ENCODE measurements around the gene OIT3.
"Not testable (repeated sequence)": the region's sequence is repeated elsewhere in the genome, so short reads cannot be mapped to it uniquely, and the experiment has no call there.

The OIT3 gene

DNA sequence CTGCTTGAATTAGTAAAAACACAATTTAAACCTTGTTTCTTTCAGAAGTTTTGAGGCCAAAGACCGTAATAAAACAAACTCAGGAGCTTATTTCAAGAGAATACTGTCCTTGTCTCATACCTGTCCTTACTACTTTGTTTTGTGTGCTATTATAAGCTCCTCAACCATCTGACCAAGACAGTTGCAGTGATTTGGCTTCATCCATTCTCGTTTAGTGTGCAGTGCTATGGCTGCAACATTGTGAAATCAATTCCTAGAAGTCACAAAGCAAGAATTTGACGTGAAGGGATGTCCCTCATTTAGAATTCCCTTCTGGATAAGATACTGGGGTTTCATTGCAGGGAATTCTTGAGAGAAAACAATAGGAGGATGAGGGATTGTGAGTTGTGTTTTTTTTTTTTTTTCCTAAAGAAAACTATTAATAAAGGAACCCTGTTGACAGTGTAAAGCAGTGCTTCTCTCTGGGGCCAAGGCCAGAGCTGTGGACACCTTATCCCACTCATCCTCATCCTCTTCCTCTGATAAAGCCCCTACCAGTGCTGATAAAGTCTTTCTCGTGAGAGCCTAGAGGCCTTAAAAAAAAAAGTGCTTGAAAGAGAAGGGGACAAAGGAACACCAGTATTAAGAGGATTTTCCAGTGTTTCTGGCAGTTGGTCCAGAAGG, at the start of gene OIT3:
Gene OIT3, plus strand, starts transcription at position 604 of the 663 bp plus-strand sequence. CDS start 60 bp downstream, outside the sequence.
- DNase-seq: no peak

DNA sequence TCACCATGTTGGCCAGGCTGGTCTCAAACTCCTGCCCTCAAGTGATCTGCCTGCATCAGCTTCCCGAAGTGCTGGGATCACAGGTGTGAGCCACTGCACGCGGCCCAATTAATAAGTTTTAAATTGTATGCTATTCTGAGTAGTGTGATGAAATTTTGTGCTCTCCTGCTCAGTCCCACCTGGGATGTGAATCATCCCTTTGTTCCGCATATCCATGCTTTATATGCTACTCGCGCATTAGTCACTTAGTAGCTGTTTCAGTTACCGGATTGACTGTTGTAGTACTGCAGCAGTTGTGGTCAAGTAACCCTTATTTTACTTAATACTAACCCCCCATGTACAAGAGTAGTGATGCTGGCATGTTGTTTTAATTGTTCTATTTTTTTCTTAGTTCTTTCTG, 47.3 kb upstream of the OIT3 start:
- no peak for DNase-seq

DNA sequence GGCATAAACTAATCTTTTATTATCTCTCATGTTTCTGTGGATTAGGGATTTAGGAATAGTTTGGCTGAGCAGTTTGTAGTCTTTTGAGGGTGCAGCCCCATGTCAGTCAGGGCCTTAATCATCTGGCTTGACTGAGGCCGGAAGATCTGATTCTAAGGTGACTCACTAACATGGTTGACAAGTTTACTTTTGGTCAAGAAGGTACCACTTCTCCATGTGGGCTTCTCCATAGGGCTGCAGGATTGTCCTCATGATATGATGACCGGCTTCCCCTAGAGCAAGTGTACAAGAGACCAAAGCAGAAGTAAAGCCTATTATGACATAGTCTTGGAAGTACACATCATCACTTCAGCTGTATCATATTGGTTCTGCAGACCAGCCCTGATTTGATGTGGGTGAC, 45.9 kb upstream of the OIT3 start:
- DNase-seq: no peak

DNA sequence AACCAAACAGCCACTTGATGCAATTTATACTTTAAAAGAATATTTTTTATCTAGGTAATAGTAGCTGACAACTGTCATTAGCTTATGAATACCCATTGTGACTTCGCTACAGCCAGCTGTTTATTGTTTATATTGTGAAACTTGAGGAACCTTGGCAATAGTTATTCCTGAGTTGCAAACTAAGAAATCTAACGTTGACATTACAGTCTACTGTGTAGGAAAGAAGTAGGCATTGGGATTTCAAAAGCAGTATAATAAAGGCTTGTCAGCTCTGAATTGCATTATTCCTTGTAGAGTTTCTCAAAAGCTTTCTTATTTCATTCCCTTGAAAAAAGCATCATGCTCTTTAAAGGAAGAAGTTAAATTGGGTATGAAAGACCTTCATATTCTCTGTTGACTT, 42.7 kb upstream of the OIT3 start:
- no peak for DNase-seq

DNA sequence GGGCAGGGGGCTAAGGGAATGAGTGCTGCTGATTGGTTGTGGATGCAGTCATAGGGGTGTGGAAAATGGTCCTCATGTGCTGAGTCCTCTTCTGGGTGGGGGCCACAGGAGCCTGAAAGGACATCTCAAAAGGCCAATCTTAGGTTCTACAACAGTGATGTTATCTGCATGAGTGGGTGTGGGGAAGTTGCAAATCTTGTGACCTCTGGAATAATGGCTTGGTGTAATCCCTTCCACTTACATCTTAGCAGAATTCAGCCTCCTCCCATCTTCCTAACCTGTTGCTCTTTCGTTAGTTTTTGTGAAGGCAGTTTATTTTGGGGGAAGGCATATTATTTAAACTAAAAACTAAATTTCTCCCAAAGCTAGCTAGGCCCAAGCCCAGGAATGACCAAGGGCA, 42.0 kb upstream of the OIT3 start:
- DNase-seq: no peak

DNA sequence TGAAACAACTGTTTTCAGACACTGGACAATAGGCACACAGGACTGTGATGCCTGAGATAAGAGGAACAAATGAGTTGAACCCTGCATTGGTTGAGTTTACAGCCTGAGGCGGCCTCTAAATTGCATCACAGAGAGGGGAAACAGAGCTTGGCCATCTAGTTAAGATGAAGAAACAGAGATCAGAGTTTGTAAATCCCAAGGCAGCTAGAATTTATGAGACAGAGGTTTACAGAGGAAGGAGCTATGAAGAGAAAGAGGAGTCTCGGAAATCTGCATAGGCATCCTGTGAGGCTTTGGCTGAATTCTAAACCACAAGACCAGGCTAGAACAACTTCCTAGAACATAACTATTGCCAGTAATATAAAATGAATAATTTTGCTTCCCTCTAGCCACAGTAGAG, 41.0 kb upstream of the OIT3 start:
- DNase-seq: no peak

DNA sequence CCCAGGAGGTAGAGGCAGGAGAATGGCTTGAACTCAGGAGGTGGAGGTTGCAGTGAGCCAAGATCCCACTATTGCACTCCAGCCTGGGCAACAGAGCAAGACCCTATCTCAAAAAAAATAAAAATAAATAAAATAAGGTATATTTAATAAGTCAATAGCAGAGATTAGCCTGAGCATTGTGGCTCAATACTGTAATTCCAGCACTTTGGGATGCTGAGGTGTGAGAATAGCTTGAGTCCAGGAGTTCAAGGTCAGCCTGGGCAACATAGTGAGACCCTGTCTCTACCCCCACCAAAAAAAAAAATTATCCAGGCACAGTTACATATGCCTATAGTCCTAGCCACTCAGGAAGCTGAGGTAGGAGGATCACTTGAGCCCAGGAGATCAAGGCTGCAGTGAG, 38.4 kb upstream of the OIT3 start:
- no peak for DNase-seq

DNA sequence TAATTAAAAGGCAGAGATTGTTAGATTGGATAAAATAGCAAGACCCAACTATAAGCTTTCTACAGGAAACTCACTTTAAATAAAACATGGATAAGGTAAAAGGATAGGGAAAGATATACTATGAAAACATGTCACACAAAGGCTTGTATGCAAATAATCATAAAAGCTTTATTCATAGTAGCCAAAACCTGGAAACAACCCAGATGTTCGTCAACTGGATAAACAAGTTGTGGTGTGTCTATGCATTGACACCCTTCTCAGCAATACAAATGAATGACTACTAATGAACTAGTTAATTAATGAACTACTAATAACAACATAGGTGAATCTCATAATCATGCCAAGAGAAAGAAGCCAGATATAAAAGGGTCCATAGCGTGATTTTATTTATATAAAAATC, 37.7 kb upstream of the OIT3 start:
- DNase-seq: no peak

DNA sequence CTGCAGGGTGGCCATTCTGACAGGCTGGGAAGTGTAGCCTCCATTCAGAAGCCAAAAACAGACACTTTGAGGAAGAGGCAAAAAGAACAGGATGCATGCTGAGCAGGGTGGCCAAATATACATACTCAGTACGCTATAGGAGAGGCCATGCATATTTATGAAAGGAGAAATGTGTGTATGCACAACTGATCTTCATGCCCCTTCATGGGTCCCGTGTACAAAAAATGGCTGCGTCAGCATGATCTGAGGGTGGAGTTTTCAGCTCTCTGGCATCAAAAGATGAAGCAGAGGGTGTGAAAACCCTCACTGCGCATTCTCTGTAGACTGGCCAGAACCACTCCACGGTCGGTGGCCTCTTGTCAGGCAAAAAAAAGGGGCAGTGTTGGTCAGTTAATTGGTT, 35.5 kb upstream of the OIT3 start:
- no peak for DNase-seq

DNA sequence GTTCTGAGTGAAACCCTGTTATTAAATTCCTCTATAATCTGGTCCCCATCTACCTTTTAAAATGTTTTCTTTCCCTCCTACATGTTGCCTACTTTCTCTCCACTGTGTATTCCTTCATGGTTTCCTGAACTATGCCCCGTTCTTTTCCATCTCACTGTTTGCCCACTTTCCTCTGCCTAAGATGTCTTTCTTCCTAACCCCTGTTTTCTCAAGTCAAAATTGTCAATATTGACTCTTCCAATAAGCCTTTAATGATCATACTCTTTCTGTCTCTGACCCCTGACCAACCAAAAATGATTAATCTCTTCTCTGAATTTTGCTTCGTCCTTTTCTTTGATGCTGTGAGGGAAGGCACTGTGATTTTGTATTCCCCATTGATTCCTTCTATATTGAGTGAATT, 30.6 kb upstream of the OIT3 start:
- no peak for DNase-seq

DNA sequence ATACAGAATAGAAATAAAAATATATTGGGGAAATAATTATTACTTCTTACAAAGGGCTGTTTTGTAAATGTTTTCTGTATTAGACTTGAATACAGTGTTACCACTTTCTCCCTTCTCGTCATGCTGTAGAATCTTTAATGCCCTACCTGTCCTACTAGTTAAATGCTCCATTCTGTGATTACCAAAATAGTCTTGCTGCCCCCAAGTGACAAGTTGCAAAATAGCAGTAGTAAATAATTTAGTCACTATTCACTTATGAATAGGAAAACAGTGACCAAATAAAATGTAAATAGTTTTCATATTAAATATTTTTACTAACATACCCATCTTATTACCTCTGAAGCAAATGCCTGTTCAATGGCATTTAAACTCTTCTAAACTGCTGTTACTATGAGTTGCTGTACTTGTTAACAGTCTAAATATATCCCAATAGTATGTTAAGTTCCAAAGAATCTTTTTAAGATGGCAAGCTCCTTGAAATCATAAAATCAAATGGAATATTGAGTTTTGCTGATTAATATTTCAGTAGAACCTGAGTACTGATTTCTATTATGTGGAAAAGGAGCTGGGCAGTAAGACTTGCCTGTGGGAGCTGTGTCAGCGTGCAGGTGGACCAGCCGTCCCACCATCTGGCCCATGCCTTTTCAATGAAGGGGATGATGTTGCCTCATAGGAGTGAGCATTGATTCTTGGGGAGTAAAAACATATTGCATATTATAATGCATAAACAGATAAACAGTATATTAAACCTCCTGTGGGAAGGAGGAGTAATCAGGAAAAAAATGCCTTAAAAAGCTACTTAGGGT, 18.1 kb upstream of the OIT3 start:
- no peak for DNase-seq

DNA sequence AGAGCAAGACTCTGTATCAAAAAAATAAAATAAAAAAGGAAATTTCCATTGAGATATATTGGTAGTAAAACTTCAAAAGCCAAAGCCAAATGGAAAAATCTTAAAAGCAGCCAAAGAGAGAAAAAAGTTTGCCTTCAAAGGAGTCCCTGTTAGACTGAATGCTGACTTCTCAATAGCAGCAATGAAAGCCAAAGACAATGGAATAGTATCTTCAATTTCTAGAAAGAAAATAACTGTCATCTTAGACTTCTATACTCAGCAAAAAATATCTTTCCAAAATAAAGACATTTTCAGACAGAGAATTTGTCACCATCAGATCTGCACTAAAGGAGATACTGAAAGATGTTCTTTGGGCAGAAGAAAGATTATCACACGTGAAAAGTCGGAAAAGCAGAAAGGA, 14.3 kb upstream of the OIT3 start:
- DNase-seq: no peak

DNA sequence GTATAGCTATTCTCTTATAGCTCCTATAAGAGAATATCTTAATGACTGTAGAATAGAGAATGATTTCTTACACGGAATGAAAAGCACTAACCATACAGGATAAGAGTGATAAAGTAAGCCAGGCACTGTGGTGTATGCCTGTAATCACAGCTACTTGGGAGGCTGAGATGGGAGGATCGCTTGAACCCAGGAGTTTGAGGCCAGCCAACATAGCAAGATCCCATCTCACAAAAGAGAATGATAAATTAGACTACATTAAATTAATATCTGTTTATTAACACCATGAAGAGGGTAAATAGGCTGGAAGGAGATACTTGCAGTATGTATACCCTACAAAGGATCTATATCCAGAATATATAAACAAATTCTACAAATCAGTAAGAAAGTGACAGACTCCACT, 12.2 kb upstream of the OIT3 start:
- no peak for DNase-seq

DNA sequence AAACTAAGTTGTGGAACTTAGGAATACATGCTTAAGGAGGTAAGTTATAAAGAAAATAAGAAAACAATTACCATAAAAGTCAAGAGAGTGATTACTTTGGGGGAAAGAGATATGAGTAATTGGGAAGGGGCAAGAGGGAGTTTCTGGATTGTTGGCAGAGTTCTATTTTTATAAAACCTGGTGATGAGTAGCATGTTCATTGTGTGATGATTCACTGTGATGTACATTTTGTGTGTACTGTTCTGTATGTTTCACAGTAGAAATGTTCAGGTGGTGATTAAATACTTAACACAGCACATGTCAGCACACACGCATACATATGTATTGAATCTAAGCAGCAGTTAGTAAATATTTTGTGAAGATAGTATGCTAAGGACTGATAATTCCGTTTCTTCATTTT, 9.7 kb upstream of the OIT3 start:
- DNase-seq: no peak

DNA sequence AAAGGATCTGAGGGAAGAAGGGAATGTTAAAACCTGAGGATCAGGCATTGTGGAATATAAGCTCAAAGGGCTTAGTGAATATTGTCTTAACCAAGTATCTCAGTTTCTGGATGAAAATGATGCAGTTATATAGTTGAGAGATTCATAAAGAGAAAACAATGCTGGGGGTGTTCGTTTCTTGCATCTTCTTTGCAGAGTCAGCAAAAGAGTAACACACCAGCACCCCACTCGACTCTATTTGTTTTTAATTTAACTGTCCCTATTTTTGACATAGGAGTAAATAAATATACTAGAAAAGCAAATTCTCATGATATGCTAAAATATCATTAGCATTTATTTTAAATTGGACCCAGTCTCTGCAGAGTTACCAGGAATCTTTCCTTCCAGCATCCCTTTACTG, 7.6 kb upstream of the OIT3 start:
- no peak for DNase-seq

DNA sequence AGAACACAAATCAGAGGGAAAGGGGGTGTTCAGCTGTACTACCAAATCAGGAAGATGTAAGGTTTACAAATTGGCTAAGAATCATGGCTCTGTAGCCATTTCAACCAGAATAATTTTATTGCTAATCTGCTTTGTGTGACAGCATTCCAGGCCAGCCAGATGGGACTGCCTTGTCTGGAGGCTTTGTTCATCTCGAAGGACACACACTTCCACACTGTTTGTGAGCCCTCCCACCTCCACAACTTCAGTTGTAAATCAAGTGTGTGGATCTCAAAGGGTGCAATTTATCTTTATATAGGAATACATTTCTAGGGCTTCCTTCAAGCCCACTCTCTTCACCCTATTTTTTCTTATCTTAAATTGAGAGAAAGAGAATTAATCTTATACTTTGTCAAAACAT, 6.9 kb upstream of the OIT3 start:
- no peak for DNase-seq

DNA sequence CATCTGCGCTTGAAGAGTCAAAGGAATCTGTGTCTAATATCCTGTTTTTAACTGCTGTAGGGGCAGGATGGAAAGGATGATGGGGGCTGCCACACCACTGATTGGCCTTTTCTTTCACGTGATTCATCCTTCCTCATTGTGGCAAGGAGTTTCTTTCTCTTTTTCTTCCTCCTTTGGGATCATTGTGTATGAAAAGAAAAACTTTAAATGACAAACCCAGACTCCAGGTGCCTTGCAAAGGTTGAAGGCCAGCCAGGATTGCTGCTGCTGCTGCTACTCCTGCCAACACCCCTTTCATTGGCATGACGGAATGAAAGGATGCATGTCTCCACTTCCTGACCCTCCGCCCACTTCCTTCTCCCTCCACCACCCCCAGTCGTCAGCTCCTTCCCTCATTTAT, 6.5 kb upstream of the OIT3 start:
- DNase-seq: no peak

DNA sequence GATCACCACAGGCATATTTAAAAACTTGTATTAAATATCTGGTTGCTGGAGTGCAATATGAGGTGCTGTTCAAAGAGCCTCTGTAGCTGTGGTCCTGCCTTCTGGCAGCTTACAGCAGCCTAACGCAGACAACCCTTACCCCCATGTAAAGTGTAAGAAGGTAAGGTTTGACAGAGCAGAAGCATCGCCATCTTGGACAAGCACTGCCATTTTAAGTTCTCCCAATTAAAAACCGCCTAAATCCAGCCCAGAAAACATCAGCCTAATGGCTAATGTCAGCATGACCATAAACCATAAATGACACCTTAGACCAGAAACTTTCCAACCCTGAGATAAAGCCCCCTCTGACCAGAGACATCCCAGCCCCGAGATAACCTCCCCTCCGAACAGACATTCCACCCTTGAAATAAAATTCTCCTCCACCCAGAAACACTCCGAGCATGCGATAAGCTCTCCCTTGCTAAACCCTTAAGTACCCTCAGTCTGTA, 5.3 kb upstream of the OIT3 start:
- DNase-seq: no peak

DNA sequence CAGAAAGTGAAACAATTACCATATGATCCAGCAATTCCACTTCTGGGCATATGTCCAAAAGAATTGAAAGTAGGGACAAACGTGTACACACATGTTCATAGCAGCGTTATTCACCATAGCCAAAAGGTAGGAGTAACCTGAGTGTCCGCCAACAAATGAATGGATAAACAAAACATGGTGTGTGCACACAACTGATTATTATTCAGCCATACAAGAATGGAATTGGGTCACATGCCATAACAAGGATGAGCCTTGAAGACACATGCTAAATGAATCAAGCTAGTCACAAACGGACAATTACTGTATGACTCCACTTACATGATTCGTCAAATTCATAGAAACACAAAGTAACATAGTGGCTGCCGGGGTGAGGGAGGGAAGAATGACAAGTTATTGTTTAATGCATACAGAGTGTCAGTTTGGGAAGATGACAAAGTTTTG, 4.1 kb upstream of the OIT3 start:
- peak; percentile 41 for DNase-seq

DNA sequence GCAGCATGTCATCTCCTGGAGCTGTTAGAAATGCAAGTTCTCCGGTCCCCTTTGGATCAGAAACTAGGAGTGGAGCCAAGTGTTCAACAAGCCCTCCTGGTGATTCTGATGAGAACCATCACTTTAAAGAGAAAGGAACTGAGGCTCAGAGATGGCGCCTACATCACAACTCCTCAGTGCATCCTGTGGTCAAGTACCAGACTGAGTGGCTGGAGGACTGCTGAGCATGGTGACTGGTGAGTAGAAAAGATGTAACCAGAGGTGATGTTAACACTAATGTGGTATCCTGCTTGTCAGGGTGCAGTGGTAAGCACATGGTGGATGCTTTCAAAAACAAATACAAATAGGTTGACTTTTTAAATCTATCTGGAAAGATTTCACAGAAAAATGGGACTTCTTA, 3.5 kb upstream of the OIT3 start:
- no peak for DNase-seq

DNA sequence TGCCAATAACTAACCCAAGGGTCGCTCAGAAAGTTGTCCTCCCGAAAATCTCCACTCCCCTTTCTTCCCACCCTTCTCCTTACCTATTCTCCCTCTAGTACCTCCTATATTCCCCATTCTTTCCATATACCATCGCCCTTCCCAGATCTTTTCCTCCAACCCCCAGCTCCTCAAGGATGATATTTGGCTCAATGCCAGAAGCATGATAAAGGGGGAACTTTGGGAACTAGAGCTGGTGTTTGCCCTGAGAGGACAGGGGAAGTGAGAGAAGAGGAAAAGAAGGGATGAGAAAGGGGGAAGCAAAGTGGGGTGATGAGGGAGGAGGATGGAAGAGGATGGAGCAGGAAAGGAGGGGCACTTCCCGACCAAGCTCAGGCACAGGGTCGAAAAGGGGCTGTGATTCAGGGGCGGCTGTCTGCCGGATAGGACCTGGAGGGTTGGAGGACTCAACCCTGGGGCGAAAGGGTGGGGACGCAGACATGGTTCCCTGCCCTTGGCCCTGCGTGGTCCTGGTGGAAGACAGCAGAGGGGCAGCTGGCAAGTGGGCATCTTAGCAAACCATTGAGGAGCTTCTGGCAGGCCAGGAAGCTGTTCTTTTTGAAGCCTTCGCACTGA, 1.8 kb downstream of the OIT3 start:
- no peak for DNase-seq

DNA sequence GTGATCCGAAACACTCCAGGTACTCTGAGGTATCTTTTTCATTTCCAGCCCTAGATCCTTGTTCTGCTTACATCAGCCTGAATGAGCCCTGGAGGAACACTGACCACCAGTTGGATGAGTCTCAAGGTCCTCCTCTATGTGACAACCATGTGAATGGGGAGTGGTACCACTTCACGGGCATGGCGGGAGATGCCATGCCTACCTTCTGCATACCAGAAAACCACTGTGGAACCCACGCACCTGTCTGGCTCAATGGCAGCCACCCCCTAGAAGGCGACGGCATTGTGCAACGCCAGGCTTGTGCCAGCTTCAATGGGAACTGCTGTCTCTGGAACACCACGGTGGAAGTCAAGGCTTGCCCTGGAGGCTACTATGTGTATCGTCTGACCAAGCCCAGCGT, 5.1 kb downstream of the OIT3 start:
- no peak for DNase-seq

DNA sequence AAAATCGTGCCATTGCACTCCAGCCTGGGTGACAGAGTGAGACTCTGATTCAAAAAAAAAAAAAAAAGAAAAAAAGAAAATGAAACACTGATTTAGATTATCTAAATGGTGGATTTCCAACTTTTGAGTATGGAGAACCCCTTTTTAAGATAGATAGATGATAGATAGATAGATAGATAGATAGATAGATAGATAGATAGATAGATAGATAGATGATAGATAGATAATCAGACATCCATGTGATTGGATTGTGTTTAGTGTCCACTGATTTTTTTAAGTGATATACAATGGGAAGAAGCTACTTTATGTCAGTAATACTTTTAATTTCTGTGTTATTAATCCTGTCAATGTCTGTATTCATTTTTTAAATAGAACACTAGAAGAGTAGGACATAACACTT, 6.0 kb downstream of the OIT3 start:
- no peak for DNase-seq

DNA sequence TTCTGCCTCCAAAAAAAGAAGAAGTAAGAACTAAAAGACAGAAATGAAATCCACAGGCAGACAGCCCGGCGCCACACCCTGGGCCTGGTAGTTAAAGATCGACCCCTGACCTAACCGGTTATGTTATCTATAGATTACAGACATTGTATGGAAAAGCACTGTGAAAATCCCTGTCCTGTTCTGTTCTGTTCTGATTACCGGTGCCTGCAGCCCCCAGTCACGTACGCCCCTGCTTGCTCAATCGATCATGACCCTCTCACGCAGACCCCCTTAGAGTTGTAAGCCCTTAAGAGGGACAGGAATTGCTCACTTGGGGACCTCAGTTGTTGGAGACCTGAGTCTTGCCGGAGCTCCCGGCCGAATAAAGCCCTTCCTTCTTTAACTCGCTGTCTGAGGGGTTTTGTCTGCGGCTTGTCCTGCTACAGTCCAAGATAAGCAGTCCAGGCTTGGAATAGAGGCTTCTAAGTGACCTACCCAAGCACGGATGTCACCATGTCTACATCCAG, 10.5 kb downstream of the OIT3 start:
- DNase-seq: not testable (repeated sequence)

All from DMS 273 treated with DMSO at 0.1 percent for 48 hours (cell line).